Measurements from ENCODE around the gene OR2A7.
"Not testable (repeated sequence)": the region's sequence is repeated elsewhere in the genome, so short reads cannot be mapped to it uniquely, and the experiment has no call there.

Gene OR2A7

GRCh38 chr7:144255471-144255897 is 9.1 kb downstream of the OR2A7 start:
- DNase-seq (ENCODE audit: low read depth in 2 of 3, low spot score in 1 of 3), result no peak

GRCh38 chr7:144252307-144252706 is 12.3 kb downstream of the OR2A7 start:
- DNase-seq (ENCODE audit: low read depth in 2 of 3, low spot score in 1 of 3), result not testable (repeated sequence)

GRCh38 chr7:144247674-144248330 is 16.8 kb downstream of the OR2A7 start:
- DNase-seq (ENCODE audit: low read depth in 2 of 3, low spot score in 1 of 3), result not testable (repeated sequence)

GRCh38 chr7:144246967-144247366 is 17.6 kb downstream of the OR2A7 start:
- not testable (repeated sequence) for DNase-seq (ENCODE audit: low read depth in 2 of 3, low spot score in 1 of 3)

GRCh38 chr7:144245372-144245771 is 19.2 kb downstream of the OR2A7 start:
- DNase-seq (ENCODE audit: low read depth in 2 of 3, low spot score in 1 of 3), result not testable (repeated sequence)

GRCh38 chr7:144239365-144239764 is 25.2 kb downstream of the OR2A7 start, which contains the start of gene OR2A42:
OR2A42 (minus strand) TSS chr7:144239605; CDS start chr7:144232843, 6,762 bp downstream.
- DNase-seq (ENCODE audit: low read depth in 2 of 3, low spot score in 1 of 3), result not testable (repeated sequence)

GRCh38 chr7:144238530-144239082 is 26.0 kb downstream of the OR2A7 start:
- DNase-seq (ENCODE audit: low read depth in 2 of 3, low spot score in 1 of 3), result not testable (repeated sequence)

GRCh38 chr7:144233039-144233438 is 31.6 kb downstream of the OR2A7 start:
- DNase-seq (ENCODE audit: low read depth in 2 of 3, low spot score in 1 of 3), result not testable (repeated sequence)

GRCh38 chr7:144231027-144231426 is 33.6 kb downstream of the OR2A7 start:
- DNase-seq (ENCODE audit: low read depth in 2 of 3, low spot score in 1 of 3), result not testable (repeated sequence)

GRCh38 chr7:144228810-144229209 is 35.8 kb downstream of the OR2A7 start:
- DNase-seq (ENCODE audit: low read depth in 2 of 3, low spot score in 1 of 3), result not testable (repeated sequence)

- not testable (repeated sequence) for DNase-seq (ENCODE audit: low read depth in 2 of 3, low spot score in 1 of 3)
Observed at GRCh38 chr7:144226866-144227265, 37.7 kb downstream of the OR2A7 start.

- DNase-seq (ENCODE audit: low read depth in 2 of 3, low spot score in 1 of 3), result not testable (repeated sequence)
Observed at GRCh38 chr7:144223675-144224074, 40.9 kb downstream of the OR2A7 start.

- not testable (repeated sequence) for DNase-seq (ENCODE audit: low read depth in 2 of 3, low spot score in 1 of 3)
Observed at GRCh38 chr7:144220531-144220930, 44.1 kb downstream of the OR2A7 start.

GRCh38 chr7:144219149-144219548 is 45.4 kb downstream of the OR2A7 start:
- DNase-seq (ENCODE audit: low read depth in 2 of 3, low spot score in 1 of 3), result not testable (repeated sequence)

- not testable (repeated sequence) for DNase-seq (ENCODE audit: low read depth in 2 of 3, low spot score in 1 of 3)
Observed at GRCh38 chr7:144218581-144218980, 46.0 kb downstream of the OR2A7 start.

- not testable (repeated sequence) for DNase-seq (ENCODE audit: low read depth in 2 of 3, low spot score in 1 of 3)
Observed at GRCh38 chr7:144217200-144217599, 47.4 kb downstream of the OR2A7 start.

Data from stimulated activated CD4-positive, alpha-beta T cell treated with anti-CD3 and anti-CD28 coated beads, Interleukin-12 subunit alpha, Interleukin-12 subunit beta, amount 100 ng/mL, for 48 hours (primary cell).